Measurements from ENCODE around the gene TBC1D4.

TBC1D4 gene
- total RNA-seq = 155 to 230 reads per million in 2 experiments

DNA sequence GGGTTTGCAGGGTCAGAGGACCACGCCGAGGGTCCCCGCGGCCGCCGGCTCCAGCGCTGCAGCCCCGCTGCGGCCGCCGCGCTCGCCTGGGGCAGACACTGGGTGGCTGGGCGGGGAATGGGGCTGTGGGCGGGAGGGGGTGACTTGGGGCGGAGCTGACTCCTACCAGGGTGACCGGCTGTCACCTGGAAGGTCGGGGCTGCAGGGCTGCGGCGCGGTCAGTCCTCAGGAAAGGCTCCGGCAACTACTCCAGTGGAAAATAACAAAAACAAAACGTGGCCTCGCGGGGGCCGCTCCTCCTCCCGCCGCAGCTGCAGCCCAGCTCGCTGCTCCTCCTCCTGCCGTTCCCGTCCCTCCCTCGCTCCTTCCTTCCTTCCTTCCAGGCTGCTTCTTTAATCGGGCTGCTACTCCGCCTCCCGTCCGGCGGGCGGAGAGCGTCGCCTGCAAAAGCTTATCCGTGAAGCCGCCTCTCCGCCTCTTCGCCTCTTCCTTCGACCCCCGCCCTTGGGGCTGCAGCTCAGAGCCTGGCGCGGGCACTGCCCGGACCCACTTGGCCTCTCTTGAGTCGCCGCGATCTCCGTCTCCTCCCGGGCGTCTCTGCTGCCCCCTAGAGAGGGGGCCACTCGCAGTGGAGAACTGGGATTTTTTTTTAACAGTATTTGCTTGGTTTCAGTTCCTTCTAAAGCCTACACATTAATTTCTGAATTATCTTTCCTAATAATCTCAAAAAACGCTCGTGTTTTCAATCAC is at the start of gene TBC1D4:
TBC1D4 (minus strand) TSS at position 100 of the 750 bp plus-strand sequence. CDS start 402 bp downstream, outside the sequence.
- DNase-seq (ENCODE audit: low read depth) = no peak

- DNase-seq (ENCODE audit: low read depth) = no peak
Measured at GRCh38 chr13:75530549-75530961, 48.6 kb upstream of the TBC1D4 start.

DNA sequence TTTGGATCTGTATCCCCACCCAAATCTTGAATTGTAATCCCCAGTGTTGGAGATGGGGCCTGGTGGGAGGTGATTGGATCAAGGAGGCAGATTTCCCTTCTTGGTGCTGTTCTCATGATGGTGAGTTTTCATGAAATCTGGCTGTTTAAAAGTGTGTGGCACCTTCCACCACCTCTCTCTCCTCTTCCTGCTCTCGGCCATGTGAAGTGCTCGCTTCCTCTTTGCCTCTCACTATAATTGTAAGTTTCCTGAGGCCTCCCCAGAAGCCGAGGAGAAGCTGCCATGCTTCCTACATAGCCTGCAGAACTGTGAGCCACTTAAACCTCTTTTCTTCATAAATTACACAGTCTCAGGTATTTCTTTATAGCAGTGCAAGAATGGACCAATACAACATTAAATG is 40.0 kb upstream of the TBC1D4 start:
- no peak for DNase-seq (ENCODE audit: low read depth)

- no peak for DNase-seq (ENCODE audit: low read depth)
Measured at GRCh38 chr13:75518439-75519088, 36.6 kb upstream of the TBC1D4 start.

DNA sequence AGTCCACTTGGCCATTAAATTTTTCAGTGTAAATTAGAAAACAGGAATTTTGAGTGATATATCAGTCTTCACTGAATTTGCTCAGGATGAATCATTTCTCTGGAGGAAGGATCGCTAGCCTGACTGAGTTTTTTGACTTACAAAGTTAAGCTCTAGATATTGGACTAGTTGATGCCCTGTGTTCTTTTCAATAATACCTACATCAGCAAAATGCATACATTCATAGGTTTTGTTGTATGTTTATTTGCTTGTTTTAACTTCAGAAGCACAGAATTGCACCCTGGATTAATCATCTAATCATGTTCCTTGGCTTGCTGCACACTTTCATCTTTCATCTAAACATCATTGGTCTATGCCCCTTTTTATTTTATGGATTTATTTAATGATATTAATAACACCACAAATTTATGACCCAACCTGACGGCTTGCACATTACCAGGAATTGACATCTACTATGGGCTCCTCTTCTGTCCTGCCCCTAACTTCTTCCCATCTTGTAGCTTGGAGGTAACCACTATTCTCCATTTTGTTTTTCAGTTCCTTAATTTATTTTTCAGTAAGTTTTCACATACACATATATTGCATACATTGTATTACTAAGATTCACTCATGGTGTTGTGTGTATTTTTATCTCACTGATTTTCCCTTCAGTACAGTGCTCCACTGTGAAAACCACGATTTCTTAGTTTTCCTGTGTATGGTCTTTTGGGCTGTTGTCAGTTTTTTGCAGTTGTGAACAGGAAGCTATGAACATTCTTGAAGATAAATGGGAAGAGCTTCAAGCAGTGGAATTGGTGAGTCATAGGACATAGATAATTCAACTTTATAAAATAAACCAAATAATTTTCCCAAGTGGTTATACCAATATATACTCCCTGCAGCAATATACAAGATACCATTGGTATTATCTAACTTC is 32.4 kb upstream of the TBC1D4 start:
- DNase-seq (ENCODE audit: low read depth) = no peak

GRCh38 chr13:75513271-75513670 is 31.3 kb upstream of the TBC1D4 start:
- no peak for DNase-seq (ENCODE audit: low read depth)

DNA sequence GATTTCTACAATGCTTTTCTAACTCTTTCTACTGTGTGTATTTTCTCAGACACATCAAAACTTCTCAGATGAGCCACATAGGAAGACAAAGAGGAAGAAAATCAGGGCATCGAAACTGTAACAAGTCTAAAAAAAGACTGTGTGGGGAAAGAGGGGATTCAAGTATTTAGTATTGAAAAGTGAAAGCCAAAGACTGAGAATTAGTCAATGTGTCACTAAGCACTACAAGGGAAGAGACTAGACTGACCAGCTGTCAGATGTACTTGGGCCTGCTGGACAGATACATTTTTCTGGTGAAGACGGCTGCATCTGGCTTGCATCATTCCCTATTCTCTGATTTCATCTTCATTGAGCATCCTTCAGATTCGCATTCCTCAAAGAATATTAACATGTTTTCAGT is 30.3 kb upstream of the TBC1D4 start:
- no peak for DNase-seq (ENCODE audit: low read depth)

GRCh38 chr13:75511051-75511625 is 29.2 kb upstream of the TBC1D4 start:
- DNase-seq (ENCODE audit: low read depth) = no peak

- no peak for DNase-seq (ENCODE audit: low read depth)
Measured at GRCh38 chr13:75508002-75508548, 26.1 kb upstream of the TBC1D4 start.

DNA sequence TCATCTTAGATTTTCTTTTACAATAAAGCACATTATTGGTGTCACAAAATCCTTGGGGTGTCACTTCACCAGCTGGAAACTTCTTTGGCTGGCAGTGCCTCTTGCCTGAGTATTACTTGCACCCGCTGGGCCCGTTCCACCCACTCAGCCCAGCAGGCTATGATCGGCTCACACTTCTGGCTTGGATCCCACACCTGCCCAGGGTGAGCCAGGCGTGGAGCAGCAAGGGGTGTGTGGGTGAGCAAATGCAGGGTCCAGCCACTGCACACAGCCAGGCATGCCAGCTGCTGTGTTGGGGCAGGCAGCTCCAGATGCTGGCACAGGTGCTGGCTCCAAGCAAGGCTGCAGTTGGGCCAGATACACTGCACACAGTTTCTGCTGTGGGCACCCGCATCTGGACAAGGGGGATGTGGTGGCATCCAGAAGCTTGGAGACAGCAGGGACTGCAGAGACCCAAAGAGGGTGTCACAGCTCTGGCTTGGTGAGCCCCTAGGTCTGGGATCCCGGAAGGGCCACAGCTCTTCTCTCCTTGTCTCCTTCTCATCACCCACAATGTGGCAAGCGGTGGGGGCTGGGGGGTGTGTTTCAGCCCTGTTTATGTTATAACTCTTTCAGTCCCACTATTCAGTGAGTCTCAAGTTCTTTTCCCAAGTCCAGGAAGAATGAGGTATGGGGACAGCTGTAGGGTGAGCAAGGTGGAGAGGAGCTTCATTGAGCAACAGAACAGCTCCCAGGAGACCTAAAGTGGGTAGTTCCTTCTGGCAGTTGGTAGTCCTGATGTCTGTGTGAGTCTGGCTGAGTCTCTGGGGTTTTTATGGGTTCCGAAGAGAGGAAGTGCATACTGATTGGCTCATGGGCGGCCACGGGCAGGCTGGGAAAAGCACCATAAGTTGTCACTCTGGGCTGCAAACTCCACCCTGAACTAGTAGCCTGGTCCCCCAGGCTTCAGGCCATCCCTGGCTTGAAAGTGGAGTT is 25.3 kb upstream of the TBC1D4 start:
- DNase-seq (ENCODE audit: low read depth) = no peak

- no peak for DNase-seq (ENCODE audit: low read depth)
Measured at GRCh38 chr13:75506018-75506417, 24.0 kb upstream of the TBC1D4 start.

DNA sequence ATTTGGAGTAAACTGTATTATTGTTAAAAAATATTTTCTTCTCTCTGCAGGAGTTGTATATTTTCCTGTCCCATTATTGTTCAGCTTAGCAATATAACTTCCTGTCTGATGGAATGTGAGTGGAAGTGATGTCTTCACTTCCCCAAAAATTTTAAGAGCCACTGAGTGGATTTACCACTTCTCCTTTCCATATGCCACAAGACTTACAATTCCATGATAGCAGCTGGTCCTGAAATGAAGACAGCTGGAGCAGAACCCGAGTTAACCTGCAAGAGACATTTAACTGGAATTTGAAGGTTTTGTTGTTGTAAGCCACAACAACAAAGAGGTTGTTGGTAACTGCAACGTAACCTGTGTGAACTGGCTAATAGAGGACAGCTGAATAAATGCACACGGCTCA is 23.4 kb upstream of the TBC1D4 start:
- no peak for DNase-seq (ENCODE audit: low read depth)

GRCh38 chr13:75495938-75496337 is 14.0 kb upstream of the TBC1D4 start:
- no peak for DNase-seq (ENCODE audit: low read depth)

- no peak for DNase-seq (ENCODE audit: low read depth)
Measured at GRCh38 chr13:75494491-75494890, 12.5 kb upstream of the TBC1D4 start.

GRCh38 chr13:75493156-75493555 is 11.2 kb upstream of the TBC1D4 start:
- DNase-seq (ENCODE audit: low read depth) = no peak

GRCh38 chr13:75492389-75492788 is 10.4 kb upstream of the TBC1D4 start:
- DNase-seq (ENCODE audit: low read depth) = no peak

GRCh38 chr13:75491376-75491775 is 9.4 kb upstream of the TBC1D4 start:
- DNase-seq (ENCODE audit: low read depth) = no peak

DNA sequence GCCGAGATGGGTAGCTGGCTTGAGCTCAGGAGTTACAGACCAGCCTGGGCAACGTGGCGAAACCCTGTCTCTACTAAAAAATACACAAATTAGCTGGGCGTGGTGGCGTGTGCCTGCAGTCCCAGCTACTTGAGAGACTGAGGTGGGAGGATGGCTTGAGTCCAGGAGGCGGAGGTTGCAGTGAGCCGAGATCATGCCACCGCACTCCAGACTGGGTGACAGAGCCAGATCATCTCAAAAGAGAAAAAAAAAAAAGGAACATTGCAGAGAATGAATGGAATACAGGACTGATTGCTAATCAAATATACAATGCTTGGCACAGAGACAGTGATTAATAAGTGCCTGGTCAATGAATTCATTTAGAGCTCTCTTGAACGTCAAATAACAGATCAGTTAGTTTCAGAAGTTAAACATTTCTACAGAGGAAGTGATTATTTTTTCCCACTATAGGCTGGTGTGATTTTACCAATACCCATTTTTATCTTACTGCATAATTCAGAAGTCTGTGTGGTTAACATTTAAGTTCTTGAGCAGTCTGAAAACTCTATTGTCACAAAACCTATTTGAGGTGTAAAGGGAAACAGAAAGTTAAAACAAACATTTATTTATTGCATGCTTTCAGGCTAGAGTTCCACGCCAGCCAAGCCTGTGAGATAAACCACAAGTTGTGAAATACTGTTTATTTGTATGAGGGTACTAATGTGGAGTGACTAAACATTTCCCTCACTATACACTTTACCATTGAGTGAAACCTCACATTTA is 7.7 kb upstream of the TBC1D4 start:
- DNase-seq (ENCODE audit: low read depth) = no peak

- no peak for DNase-seq (ENCODE audit: low read depth)
Measured at GRCh38 chr13:75486146-75487062, 4.4 kb upstream of the TBC1D4 start.
